ENCODE data around the gene PCDHGB7.
A peak's percentile ranks its signal among the peaks of the same experiment; 100 is the strongest.

The PCDHGB7 gene

DNA sequence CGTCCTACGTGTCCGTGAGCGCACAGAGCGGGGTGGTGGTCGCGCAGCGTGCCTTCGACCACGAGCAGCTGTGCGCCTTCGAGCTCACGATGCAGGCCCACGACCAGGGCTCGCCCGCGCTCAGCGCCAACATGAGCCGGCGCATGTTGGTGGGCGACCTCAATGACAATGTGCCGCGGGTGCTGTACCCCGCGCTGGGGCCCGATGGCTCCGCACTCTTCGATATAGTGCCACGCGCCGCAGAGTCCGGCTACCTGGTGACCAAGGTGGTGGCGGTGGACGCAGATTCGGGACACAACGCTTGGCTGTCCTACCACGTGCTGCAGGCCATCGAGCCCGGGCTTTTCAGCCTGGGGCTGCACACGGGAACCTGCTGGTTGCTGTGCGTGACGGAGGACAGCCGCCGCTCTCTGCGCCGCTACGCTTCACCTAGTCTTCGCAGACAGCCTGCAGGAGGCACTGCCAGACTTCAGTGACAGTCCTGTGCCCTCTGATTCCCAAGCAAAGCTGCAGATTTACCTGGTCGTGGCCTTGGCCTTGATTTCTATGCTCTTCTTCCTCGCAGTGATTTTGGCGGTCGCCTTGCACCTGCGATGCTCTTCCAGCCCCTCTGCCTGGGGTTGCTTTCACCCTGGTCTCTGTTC is 10.4 kb downstream of the PCDHGB7 start:
- TF ChIP-seq, protein P1, sequence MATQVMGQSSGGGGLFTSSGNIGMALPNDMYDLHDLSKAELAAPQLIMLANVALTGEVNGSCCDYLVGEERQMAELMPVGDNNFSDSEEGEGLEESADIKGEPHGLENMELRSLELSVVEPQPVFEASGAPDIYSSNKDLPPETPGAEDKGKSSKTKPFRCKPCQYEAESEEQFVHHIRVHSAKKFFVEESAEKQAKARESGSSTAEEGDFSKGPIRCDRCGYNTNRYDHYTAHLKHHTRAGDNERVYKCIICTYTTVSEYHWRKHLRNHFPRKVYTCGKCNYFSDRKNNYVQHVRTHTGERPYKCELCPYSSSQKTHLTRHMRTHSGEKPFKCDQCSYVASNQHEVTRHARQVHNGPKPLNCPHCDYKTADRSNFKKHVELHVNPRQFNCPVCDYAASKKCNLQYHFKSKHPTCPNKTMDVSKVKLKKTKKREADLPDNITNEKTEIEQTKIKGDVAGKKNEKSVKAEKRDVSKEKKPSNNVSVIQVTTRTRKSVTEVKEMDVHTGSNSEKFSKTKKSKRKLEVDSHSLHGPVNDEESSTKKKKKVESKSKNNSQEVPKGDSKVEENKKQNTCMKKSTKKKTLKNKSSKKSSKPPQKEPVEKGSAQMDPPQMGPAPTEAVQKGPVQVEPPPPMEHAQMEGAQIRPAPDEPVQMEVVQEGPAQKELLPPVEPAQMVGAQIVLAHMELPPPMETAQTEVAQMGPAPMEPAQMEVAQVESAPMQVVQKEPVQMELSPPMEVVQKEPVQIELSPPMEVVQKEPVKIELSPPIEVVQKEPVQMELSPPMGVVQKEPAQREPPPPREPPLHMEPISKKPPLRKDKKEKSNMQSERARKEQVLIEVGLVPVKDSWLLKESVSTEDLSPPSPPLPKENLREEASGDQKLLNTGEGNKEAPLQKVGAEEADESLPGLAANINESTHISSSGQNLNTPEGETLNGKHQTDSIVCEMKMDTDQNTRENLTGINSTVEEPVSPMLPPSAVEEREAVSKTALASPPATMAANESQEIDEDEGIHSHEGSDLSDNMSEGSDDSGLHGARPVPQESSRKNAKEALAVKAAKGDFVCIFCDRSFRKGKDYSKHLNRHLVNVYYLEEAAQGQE (IDR thresholded peaks at IDR 0.05; ENCODE audit: low read depth), result no peak
- TF ChIP-seq TEAD4 (IDR thresholded peaks at IDR 0.05) (no peak), FOXM1 (IDR thresholded peaks at IDR 0.05; ENCODE audit: borderline replicate concordance, low read depth) (no peak), TCF12 (IDR thresholded peaks at IDR 0.05; ENCODE audit: low read depth) (no peak), TAF1 (IDR thresholded peaks at IDR 0.05; ENCODE audit: low read depth) (no peak), NFIC (IDR thresholded peaks at IDR 0.05) (no peak), RAD21 (IDR thresholded peaks at IDR 0.05; ENCODE audit: low read depth) (no peak)
- TF ChIP-seq, protein P2, sequence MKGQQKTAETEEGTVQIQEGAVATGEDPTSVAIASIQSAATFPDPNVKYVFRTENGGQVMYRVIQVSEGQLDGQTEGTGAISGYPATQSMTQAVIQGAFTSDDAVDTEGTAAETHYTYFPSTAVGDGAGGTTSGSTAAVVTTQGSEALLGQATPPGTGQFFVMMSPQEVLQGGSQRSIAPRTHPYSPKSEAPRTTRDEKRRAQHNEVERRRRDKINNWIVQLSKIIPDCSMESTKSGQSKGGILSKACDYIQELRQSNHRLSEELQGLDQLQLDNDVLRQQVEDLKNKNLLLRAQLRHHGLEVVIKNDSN (IDR thresholded peaks at IDR 0.05), result no peak
- TF ChIP-seq, protein P3, sequence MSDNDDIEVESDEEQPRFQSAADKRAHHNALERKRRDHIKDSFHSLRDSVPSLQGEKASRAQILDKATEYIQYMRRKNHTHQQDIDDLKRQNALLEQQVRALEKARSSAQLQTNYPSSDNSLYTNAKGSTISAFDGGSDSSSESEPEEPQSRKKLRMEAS (IDR thresholded peaks at IDR 0.05), result no peak

DNA sequence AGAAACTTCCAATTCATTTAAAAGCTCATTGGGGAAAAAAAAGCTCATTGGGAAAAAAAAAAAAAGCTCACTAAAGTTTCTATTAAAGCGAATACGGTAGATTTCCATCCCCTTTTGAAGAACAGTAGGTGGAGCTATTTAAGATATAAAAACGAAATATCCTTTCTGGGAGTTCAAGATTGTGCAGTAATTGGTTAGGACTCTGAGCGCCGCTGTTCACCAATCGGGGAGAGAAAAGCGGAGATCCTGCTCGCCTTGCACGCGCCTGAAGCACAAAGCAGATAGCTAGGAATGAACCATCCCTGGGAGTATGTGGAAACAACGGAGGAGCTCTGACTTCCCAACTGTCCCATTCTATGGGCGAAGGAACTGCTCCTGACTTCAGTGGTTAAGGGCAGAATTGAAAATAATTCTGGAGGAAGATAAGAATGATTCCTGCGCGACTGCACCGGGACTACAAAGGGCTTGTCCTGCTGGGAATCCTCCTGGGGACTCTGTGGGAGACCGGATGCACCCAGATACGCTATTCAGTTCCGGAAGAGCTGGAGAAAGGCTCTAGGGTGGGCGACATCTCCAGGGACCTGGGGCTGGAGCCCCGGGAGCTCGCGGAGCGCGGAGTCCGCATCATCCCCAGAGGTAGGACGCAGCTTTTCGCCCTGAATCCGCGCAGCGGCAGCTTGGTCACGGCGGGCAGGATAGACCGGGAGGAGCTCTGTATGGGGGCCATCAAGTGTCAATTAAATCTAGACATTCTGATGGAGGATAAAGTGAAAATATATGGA is 13.0 kb downstream of the PCDHGB7 start, which contains the start of gene PCDHGA12:
PCDHGA12 (plus strand) TSS at position 176 of the 782 bp plus-strand sequence; CDS start at position 429, 253 bp downstream.
- no peak for TF ChIP-seq CEBPB (IDR thresholded peaks at IDR 0.05)
- TF ChIP-seq RAD21 (IDR thresholded peaks at IDR 0.05; ENCODE audit: low read depth), result peak; percentile 13; the same call in 1 of the 2 replicates

DNA sequence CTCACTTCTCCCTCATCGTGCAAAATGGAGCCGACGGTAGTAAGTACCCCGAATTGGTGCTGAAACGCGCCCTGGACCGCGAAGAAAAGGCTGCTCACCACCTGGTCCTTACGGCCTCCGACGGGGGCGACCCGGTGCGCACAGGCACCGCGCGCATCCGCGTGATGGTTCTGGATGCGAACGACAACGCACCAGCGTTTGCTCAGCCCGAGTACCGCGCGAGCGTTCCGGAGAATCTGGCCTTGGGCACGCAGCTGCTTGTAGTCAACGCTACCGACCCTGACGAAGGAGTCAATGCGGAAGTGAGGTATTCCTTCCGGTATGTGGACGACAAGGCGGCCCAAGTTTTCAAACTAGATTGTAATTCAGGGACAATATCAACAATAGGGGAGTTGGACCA is 13.8 kb downstream of the PCDHGB7 start:
- TF ChIP-seq, protein P2 (IDR thresholded peaks at IDR 0.05), result no peak
- TF ChIP-seq CREB1 (IDR thresholded peaks at IDR 0.05; ENCODE audit: low read depth), result no peak
- no peak for TF ChIP-seq EGR1 (IDR thresholded peaks at IDR 0.05)
- TF ChIP-seq, protein P1 (IDR thresholded peaks at IDR 0.05; ENCODE audit: low read depth), result no peak
- TF ChIP-seq YY1 (IDR thresholded peaks at IDR 0.05; ENCODE audit: low read depth), result no peak
- TF ChIP-seq EP300 (IDR thresholded peaks at IDR 0.05; ENCODE audit: borderline replicate concordance), result no peak
- no peak for TF ChIP-seq TAF1 (IDR thresholded peaks at IDR 0.05; ENCODE audit: low read depth)
- TF ChIP-seq TEAD4 (IDR thresholded peaks at IDR 0.05), result no peak
- TF ChIP-seq, protein P3 (IDR thresholded peaks at IDR 0.05), result no peak
- no peak for TF ChIP-seq ZBTB7A (IDR thresholded peaks at IDR 0.05; ENCODE audit: low read depth)
- no peak for TF ChIP-seq CEBPB (IDR thresholded peaks at IDR 0.05)
- no peak for TF ChIP-seq FOXM1 (IDR thresholded peaks at IDR 0.05; ENCODE audit: borderline replicate concordance, low read depth)
- TF ChIP-seq TCF12 (IDR thresholded peaks at IDR 0.05; ENCODE audit: low read depth), result no peak
- no peak for TF ChIP-seq NFIC (IDR thresholded peaks at IDR 0.05)
- TF ChIP-seq RAD21 (IDR thresholded peaks at IDR 0.05; ENCODE audit: low read depth), result no peak

DNA sequence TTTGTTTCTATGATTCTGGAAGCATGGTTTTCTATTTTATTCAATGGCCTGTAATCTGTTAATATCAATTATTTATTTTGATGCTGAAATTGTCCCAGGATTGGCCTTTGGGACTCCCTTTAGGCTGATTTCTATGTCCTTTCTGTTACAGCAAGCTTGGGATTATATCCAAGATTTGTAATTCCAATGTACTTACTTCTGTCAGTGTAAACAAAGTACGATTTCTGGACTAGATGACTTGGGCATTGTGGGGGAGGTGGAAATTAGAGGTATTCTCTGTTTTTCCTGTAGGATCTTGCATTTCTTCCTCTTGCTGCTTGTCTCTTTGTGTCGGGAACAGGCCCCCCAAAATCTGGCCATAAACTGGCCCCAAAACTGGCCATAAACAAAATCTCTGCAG is 16.5 kb downstream of the PCDHGB7 start:
- no peak for TF ChIP-seq NFIC (IDR thresholded peaks at IDR 0.05)
- TF ChIP-seq, protein P3 (IDR thresholded peaks at IDR 0.05), result no peak
- no peak for TF ChIP-seq EP300 (IDR thresholded peaks at IDR 0.05; ENCODE audit: borderline replicate concordance)
- no peak for TF ChIP-seq EGR1 (IDR thresholded peaks at IDR 0.05)
- no peak for TF ChIP-seq FOXM1 (IDR thresholded peaks at IDR 0.05; ENCODE audit: borderline replicate concordance, low read depth)
- no peak for TF ChIP-seq TAF1 (IDR thresholded peaks at IDR 0.05; ENCODE audit: low read depth)
- TF ChIP-seq YY1 (IDR thresholded peaks at IDR 0.05; ENCODE audit: low read depth), result no peak
- TF ChIP-seq, protein P2 (IDR thresholded peaks at IDR 0.05), result no peak
- no peak for TF ChIP-seq ZBTB7A (IDR thresholded peaks at IDR 0.05; ENCODE audit: low read depth)
- no peak for TF ChIP-seq TEAD4 (IDR thresholded peaks at IDR 0.05)

DNA sequence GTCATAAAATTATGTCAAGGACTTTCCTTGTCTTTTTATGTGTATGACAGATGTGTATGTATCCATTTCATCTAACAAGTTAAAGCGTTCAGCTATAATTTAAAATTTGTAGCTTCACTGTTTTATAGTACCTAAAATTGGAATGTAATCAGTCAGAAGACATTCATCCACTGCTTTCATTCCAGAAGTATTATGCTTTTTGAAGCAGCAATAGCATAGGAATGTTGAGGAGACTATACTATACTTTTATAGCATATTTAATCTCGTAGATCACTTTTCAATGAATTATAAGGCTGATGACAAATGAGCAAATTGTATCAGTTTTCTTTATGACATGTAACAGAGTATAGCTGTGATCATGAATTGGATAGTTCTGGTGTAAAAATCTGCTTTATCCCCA is 19.7 kb downstream of the PCDHGB7 start:
- TF ChIP-seq, protein P1 (IDR thresholded peaks at IDR 0.05; ENCODE audit: low read depth), result no peak

Measured in Ishikawa (cell line).